Adrenal gland (tissue), 12 donors: ENCODE results near the gene CEBPG. TPM values are rescaled to one million over a fixed set of nuclear protein-coding genes. Genes with fewer than 3 reads are reported as not detected.

Experiments
- DNase-seq, 7 donors: peaks; one replicate each; pipeline ENCODE4 v3.0.0-alpha.2; 2019 to 2020
- H3K27ac ChIP-seq, 5 donors: fragments of 200-600 bp; sonication (generic) in 4 of 5; 1 replicate in 3 of 5; 2 replicates in 2 of 5; pipeline versions ENCODE4 v1.5.1 to v1.8.0; 2016 to 2020; ENCODE audit warnings: mild to moderate bottlenecking in 1 of 5
- H3K27me3 ChIP-seq: fragments of 200-600 bp; 2 replicates; pipeline ENCODE4 v1.8.0; 2021
- H3K36me3 ChIP-seq, 2 donors: fragments of 200-600 bp; replicated peaks in 1 of 2; 1 replicate in 1 of 2; 2 replicates in 1 of 2; pipeline versions ENCODE4 v1.5.1 to v1.8.0; 2018 to 2022
- H3K4me1 ChIP-seq, 2 donors: fragments of 200-600 bp; replicated peaks in 1 of 2; 1 replicate in 1 of 2; 2 replicates in 1 of 2; pipeline versions ENCODE4 v1.5.1 to v1.8.0; 2018 to 2021
- H3K4me3 ChIP-seq, 4 donors: fragments of 200-600 bp; sonication (generic) in 3 of 4; one replicate each; pipeline ENCODE4 v1.5.1; 2016 to 2018
- H3K9me3 ChIP-seq, 3 donors: fragments of 200-600 bp; sonication (generic) in 1 of 3; replicated peaks in 1 of 3; 1 replicate in 2 of 3; 2 replicates in 1 of 3; pipeline versions ENCODE4 v1.5.1 to v1.8.0; 2016 to 2021
- POLR2A ChIP-seq, 2 donors: fragments of 450-650 bp; IDR thresholded peaks; one replicate each; pipeline ENCODE4 v1.6.1; 2017; ENCODE audit warnings: antibody characterized with exemption in 2 of 2, mild to moderate bottlenecking in 2 of 2, moderate library complexity in 1 of 2
- WGBS, 4 donors: extraction: QIAGEN DNeasy Blood & Tissue Kit in 2 of 4; methylation state at CpG; one replicate each; pipeline versions ENCODE4 v1.1.5 to v1.1.7; 2013 to 2017; 5-methylcytosine and 5-hydroxymethylcytosine counted together
- intact Hi-C, 2 donors: fragments of 100-400 bp; cut with DNase I; formaldehyde crosslinking; loops; one replicate each; pipeline versions ENCODE4 v1.14.1 to v1.15.0; 2022 to 2023
- polyA plus RNA-seq, 3 donors: library from polyadenylated mRNA; stranded (reverse); fragments of 200-250 nt in 2 of 3; fragments of 350-450 nt in 1 of 3; fragmentation: Illumina TruSeq in 1 of 3; extraction: RNeasy Lipid Tissue Mini Kit (QIAGEN cat#74804) in 1 of 3; gene quantifications; one replicate each; pipeline ENCODE4 v1.2.3, GENCODE V29; 2013 to 2014
- total RNA-seq, 9 donors: library from RNA; depleted of rRNA in 4 of 9; stranded (reverse); fragments of >200 nt in 4 of 9; fragments of 120-200 nt in 1 of 9; fragmentation: NEBNext Ultra II Directional in 1 of 9; extraction: Animal tissue kit (Norgen Biotek cat#: 25700) in 1 of 9; gene quantifications; one replicate each; pipeline versions ENCODE4 v1.1.0 to v1.2.4, GENCODE V29; 2013 to 2023
- TF ChIP-seq, protein P1 (sequence below), 6 experiments: fragments of 450-650 bp in 4 of 6; fragments of 200-600 bp in 2 of 6; sonication (generic) in 1 of 6; IDR thresholded peaks; 1 replicate in 5 of 6; 2 replicates in 1 of 6; pipeline versions ENCODE4 v1.5.1 to v1.8.0; 2016 to 2021; ENCODE audit warnings: antibody characterized with exemption in 6 of 6, mild to moderate bottlenecking in 2 of 6, moderate library complexity in 1 of 6
- donor health status: healthy with polysubstance abuse.
- donor health status: Bipolar disorder and iron deficiency.
- donor health status: DM: yes; HTN: yes; CAD: no.
- donor health status: DM: no; HTN: no; CAD: no.
- donor health status: DM: no; HTN: no; CAD: no.
- donor health status: DM: yes; HTN: yes; CAD: no.

CEBPG gene
- total and polyA plus RNA-seq, 12 donors: 8.9 to 21.9 (median 10.7) TPM

- Histone ChIP-seq H3K4me3 (no peak overlapping the region), H3K27ac (no peak overlapping the region), H3K4me1 (no peaks in the 10 kb centered on the region), H3K36me3 (no peaks in the 10 kb centered on the region), H3K27me3 (no peaks in the 10 kb centered on the region), H3K9me3 (no peaks in the 10 kb centered on the region)
- intact Hi-C loops: loop anchor here (5.0 to 10.0 kb wide), 2 partner anchors 168 to 265 kb away; no protein-coding TSS in a partner anchor
- TF ChIP-seq, protein P1, sequence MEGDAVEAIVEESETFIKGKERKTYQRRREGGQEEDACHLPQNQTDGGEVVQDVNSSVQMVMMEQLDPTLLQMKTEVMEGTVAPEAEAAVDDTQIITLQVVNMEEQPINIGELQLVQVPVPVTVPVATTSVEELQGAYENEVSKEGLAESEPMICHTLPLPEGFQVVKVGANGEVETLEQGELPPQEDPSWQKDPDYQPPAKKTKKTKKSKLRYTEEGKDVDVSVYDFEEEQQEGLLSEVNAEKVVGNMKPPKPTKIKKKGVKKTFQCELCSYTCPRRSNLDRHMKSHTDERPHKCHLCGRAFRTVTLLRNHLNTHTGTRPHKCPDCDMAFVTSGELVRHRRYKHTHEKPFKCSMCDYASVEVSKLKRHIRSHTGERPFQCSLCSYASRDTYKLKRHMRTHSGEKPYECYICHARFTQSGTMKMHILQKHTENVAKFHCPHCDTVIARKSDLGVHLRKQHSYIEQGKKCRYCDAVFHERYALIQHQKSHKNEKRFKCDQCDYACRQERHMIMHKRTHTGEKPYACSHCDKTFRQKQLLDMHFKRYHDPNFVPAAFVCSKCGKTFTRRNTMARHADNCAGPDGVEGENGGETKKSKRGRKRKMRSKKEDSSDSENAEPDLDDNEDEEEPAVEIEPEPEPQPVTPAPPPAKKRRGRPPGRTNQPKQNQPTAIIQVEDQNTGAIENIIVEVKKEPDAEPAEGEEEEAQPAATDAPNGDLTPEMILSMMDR (IDR thresholded peaks at IDR 0.05): no peak
- TF ChIP-seq POLR2A (IDR thresholded peaks at IDR 0.05): no peak
- WGBS, 4 donors: 91 to 99% (median 93%) methylated on average over 9 to 27 of the region's 27 CpGs
- DNase-seq: no peak
Observed at GRCh38 chr19:33409906-33410685, 36.6 kb downstream of the CEBPG start.

DNA sequence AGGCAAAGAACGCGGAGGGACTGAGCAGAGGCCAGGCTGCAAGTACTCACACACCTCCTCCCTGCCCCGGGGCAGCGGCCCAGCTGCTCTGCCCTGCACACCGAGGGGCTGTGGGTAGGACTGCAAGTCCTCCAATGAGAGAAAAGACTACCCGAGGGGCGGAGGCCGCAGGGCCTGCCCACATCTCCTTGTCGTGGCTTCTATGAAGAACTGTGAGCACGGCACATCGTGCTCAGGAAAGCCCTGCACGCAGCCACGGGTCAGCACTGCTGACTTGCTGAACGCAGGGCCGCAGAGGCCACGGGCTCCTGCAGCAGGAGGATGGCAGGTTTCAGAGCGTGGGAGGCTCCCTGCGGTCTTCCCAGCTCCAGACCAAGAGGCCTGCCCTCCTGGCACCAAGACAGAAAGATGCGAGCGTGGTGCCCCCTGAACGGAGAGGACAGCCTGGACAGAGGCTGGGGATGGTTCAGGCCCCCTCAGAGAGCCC is 37.4 kb downstream of the CEBPG start:
- intact Hi-C loops: no loop called here
- TF ChIP-seq POLR2A (IDR thresholded peaks at IDR 0.05): no peak
- TF ChIP-seq, protein P1 (IDR thresholded peaks at IDR 0.05): no peak

GRCh38 chr19:33411621-33412180 is 38.2 kb downstream of the CEBPG start:
- no peak overlapping the region for H3K4me3 ChIP-seq
- H3K36me3 ChIP-seq: no peaks in the 10 kb centered on the region
- no peaks in the 10 kb centered on the region for H3K27me3 ChIP-seq
- no peak overlapping the region for H3K27ac ChIP-seq
- no peak for TF ChIP-seq POLR2A (IDR thresholded peaks at IDR 0.05)
- TF ChIP-seq, protein P1 (IDR thresholded peaks at IDR 0.05): no peak
- no peaks in the 10 kb centered on the region for H3K9me3 ChIP-seq
- WGBS, 4 donors: 90 to 94% (median 92%) methylated on average over 13 to 20 of the region's 20 CpGs
- H3K4me1 ChIP-seq: no peaks in the 10 kb centered on the region
- no peak for DNase-seq
- intact Hi-C loops: no loop called here

More for the DNA sequence above, 37.4 kb downstream of the CEBPG start:
- no peaks in the 10 kb centered on the region for H3K9me3 ChIP-seq
- no peaks in the 10 kb centered on the region for H3K27me3 ChIP-seq
- H3K36me3 ChIP-seq: no peaks in the 10 kb centered on the region
- WGBS, 4 donors: 76 to 84% (median 79%) methylated on average over 11 to 21 of the region's 21 CpGs
- DNase-seq: peak in 1 of 7 donors; percentile 70
- H3K4me3 ChIP-seq: no peak overlapping the region
- H3K4me1 ChIP-seq: no peaks in the 10 kb centered on the region
- H3K27ac ChIP-seq: no peak overlapping the region

GRCh38 chr19:33412601-33413425 is 39.3 kb downstream of the CEBPG start:
- TF ChIP-seq, protein P1 (IDR thresholded peaks at IDR 0.05): no peak
- no peak for TF ChIP-seq POLR2A (IDR thresholded peaks at IDR 0.05)
- 86 to 92% (median 91%) methylated on average over 14 to 18 of the region's 18 CpGs for WGBS, 4 donors
- H3K36me3 ChIP-seq: no peaks in the 10 kb centered on the region
- H3K27me3 ChIP-seq: no peaks in the 10 kb centered on the region
- H3K27ac ChIP-seq: no peak overlapping the region
- no peak overlapping the region for H3K4me3 ChIP-seq
- intact Hi-C loops: no loop called here
- no peaks in the 10 kb centered on the region for H3K9me3 ChIP-seq
- no peaks in the 10 kb centered on the region for H3K4me1 ChIP-seq
- no peak for DNase-seq
